HG03565 (cell line): ENCODE measurements around the gene EGFR.

Source experiments
- ATAC-seq: cut with Tn5 transposase; IDR thresholded peaks from one replicate; pipeline ENCODE4 v1.9.1; 2021; ENCODE audit warnings: mild to moderate bottlenecking, moderate library complexity; ENCODE audit not compliant: unreplicated experiment

The EGFR gene

GRCh38 chr7:55080000-55080623, 61.3 kb downstream of the EGFR start:
- no peak for ATAC-seq

GRCh38 chr7:55081068-55081467, 62.3 kb downstream of the EGFR start:
- no peak for ATAC-seq

GRCh38 chr7:55081472-55082227, 62.8 kb downstream of the EGFR start:
- no peak for ATAC-seq

- ATAC-seq: no peak
Observed at GRCh38 chr7:55082228-55082603, 63.4 kb downstream of the EGFR start.

GRCh38 chr7:55083206-55083605, 64.4 kb downstream of the EGFR start:
- ATAC-seq: no peak

- no peak for ATAC-seq
Observed at GRCh38 chr7:55084307-55084706, 65.5 kb downstream of the EGFR start.

- ATAC-seq: peak; percentile 12
Observed at GRCh38 chr7:55085511-55086412, 66.9 kb downstream of the EGFR start.

GRCh38 chr7:55086413-55087201, 67.8 kb downstream of the EGFR start:
- peak; percentile 53 for ATAC-seq

GRCh38 chr7:55087521-55087961, 68.7 kb downstream of the EGFR start:
- ATAC-seq: no peak

GRCh38 chr7:55088107-55088506, 69.3 kb downstream of the EGFR start:
- ATAC-seq: no peak

GRCh38 chr7:55088620-55089019, 69.8 kb downstream of the EGFR start:
- ATAC-seq: no peak

- ATAC-seq: no peak
Observed at GRCh38 chr7:55092186-55092974, 73.6 kb downstream of the EGFR start.

GRCh38 chr7:55092975-55093373, 74.2 kb downstream of the EGFR start:
- no peak for ATAC-seq

- no peak for ATAC-seq
Observed at GRCh38 chr7:55093674-55094073, 74.9 kb downstream of the EGFR start.

- no peak for ATAC-seq
Observed at GRCh38 chr7:55094092-55094690, 75.4 kb downstream of the EGFR start.

GRCh38 chr7:55095672-55096071, 76.9 kb downstream of the EGFR start:
- ATAC-seq: no peak

GRCh38 chr7:55096323-55096722, 77.5 kb downstream of the EGFR start:
- no peak for ATAC-seq

GRCh38 chr7:55097100-55097499, 78.3 kb downstream of the EGFR start:
- ATAC-seq: no peak

- ATAC-seq: no peak
Observed at GRCh38 chr7:55099066-55099820, 80.4 kb downstream of the EGFR start.
